NCI-H510A treated with DMSO at 0.1 percent for 48 hours (cell line): Measurements from ENCODE around the gene OTOF.

ENCODE experiments used
- DNase-seq: peaks from one replicate; lab custom pipeline; 2025; lab: John Stamatoyannopoulos, UW

Gene OTOF

GRCh38 chr2:26449278-26450030, 28.5 kb downstream of the OTOF start:
- no peak for DNase-seq

DNA sequence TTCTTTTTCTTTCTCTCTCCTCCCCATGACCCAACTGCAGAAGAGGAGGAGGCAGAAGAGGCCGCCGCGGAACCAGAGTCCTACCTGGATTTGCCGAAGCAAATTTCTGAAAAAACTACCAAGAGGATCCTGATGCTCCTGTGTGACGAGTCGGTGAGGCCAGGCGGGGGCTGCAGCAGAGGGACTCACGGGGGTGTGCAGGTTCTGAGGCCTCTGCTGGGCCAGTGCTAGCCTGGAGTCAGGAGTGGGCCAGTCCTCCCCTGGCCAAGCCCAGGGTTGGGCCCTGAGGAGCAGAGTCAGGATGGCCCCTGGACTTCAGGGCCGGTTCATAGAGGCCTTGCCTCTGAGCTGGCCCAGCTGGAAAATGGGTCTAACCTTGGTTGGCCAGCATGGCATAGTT, 29.3 kb downstream of the OTOF start:
- no peak for DNase-seq

GRCh38 chr2:26444236-26444635, 33.7 kb downstream of the OTOF start:
- DNase-seq = no peak

- DNase-seq = peak; percentile 14
Observed at GRCh38 chr2:26442707-26443106, 35.2 kb downstream of the OTOF start.

DNA sequence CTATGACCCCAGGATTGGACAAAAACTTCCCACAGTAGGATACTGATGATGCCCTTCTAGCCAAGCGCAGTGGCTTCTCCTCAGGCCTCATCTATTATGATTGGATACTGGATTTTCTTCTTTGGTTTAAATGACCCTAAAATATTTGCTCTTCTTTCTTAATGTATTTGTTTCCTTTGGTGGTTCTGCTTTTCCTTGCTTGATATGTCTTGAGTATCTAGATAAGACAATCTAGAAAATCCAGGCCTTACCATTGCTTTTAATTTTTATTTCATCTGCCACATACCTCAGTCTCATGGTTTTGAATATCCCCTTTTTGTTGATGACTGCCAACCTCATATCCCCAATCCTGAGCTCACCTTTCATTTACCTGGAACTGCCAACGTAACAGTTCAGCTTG, 35.6 kb downstream of the OTOF start:
- no peak for DNase-seq

GRCh38 chr2:26438926-26439325, 39.0 kb downstream of the OTOF start:
- no peak for DNase-seq

- DNase-seq = no peak
Observed at GRCh38 chr2:26438526-26438925, 39.4 kb downstream of the OTOF start.

DNA sequence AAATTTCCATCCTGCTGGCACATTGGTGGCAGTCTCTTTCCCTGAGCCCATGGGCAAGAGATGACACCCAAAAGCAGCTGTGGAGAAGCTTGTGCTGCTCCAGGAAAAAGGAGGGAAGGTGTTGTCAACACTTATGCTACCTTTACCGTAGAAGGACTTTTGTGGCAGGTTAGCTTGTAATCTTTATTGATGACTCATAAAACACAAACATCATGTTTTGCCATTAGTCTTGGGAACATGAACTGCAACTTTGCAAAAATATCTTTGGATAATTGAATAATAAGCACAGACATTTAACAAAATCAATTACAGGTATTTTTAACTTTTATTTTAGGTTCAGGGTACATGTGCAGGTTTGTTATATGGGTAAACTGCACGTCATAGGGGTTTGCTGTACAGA, 42.8 kb downstream of the OTOF start:
- DNase-seq = no peak

DNA sequence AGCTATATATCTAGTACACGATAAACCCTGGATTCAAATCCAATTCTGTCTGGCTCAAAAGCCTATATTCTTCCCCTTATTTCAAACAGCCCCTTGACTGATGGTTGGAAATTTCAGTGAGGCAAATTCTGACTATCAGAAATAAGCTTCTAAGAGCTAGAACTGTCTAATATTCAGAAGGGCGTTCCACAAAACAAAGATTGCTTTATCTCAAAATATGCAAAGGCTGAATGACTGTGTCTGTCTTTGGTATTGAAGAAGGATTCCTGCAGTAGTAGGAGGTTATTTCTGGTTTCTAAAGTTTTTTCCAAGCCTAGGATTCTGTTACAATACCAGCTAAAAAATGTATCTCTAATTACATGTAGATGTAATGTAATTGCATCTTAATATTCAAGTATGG, 45.1 kb downstream of the OTOF start:
- no peak for DNase-seq

- no peak for DNase-seq
Observed at GRCh38 chr2:26432363-26432762, 45.6 kb downstream of the OTOF start.

GRCh38 chr2:26430826-26431225, 47.1 kb downstream of the OTOF start:
- no peak for DNase-seq

- DNase-seq = peak; percentile 86
Observed at GRCh38 chr2:26429779-26430578, 47.9 kb downstream of the OTOF start.

DNA sequence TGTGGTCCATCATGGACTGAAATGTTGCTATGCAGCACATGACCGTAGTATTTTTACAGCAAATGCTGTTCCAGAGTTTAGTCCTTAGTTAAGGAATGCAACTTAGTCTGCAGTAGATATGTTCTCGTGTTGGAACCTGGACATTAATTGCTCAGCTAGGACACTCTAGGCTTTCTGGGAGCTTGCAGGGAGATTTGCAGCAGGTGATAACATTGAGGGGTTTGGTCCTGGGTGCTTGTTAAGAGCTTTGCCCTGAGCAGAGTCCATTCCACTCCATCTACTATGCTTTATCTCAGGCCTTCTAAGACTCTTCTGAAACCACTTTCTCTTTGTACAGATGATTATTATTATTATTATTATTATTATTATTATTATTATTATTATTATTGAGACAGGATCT, 49.1 kb downstream of the OTOF start:
- no peak for DNase-seq

GRCh38 chr2:26424221-26424620, 53.7 kb downstream of the OTOF start:
- no peak for DNase-seq

DNA sequence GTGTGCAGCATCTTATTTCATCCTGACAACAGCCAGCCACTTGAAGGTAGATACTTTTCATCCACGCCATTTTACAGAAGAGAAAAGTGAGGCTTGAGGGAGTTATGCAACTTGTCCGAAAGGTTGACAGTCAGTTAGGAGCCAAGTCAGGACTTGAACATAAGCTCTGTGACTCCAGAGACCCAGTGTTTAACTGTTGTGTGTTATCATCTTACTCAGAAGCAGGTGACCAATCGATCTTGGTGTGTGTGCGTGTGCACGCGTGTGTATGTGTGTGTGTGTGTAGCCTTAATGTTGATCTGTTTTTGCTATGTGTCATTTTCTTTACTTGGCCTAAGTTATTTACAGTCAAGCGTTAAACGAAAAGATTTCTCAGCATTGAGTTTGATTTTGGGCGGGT, 54.2 kb downstream of the OTOF start:
- DNase-seq = no peak

GRCh38 chr2:26422947-26423629, 54.8 kb downstream of the OTOF start:
- DNase-seq = no peak

GRCh38 chr2:26421961-26422360, 56.0 kb downstream of the OTOF start:
- DNase-seq = no peak

DNA sequence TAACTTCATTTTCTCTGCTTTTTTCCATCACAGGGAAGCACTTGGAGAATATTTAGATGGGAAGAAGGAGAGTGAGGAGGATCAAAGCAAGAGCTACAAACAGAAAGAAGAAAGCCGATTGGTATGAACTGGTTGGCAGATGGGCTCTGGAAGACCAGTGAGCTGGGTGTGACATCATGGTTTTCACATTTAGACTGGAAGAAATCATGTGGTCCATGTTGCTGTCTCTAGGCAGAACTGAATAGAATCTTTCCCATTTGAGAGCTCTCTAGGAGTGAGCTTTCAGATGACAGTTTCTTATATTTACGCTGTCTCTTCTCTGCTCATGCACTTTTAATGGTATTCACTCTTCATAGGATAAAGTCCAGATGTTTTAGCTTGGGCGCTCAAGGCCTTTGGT, 63.6 kb downstream of the OTOF start:
- DNase-seq = no peak

DNA sequence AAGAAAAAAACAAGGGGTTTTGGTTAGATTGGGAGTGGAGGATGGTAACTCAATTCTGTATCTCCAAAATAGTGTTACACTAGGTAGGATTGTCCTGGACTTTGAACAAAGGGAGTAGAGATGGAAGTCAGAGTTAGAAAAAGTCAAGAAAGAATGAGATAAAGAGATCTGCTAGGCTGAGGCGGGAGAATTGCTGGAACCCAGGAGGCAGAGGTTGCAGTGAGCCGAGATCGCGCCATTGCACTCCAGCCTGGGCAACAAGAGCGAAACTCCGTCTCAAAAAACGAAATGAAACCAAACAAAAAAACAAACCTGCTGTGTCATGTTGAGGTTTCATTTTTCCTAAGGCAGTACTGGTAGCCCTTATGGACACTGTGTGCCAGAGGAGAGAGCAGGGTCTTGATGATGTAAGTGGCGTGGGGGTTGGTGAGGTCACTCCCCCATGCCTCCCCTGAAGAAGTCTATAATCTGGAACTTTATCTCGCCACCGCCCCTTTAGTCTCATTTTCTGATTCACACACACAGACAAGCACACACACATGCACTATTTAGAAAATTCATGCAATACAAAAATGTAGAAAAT, 65.7 kb downstream of the OTOF start:
- no peak for DNase-seq

- no peak for DNase-seq
Observed at GRCh38 chr2:26411419-26411818, 66.5 kb downstream of the OTOF start.

DNA sequence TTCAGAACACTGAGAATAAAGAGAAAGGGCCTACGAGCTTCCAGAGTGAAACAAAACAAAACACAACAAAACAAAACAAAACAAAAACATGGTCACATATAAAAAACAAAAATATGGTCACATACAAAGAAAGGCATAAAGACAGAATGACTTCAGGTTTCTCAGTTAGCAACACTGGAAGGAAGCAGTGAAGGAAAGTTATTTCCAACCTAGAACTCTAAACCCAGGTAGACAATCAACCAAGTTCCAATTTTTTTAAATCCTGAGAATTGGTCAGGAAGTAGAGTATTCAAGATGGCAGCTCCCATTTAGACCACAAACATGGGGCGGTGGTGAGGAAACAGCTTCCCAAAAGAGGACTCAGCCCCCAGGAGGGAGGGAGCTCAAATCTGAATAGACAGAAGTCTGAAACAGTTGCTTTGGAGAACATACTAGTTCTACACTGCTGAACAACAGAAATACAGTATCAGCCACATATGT, 67.1 kb downstream of the OTOF start:
- no peak for DNase-seq

GRCh38 chr2:26409785-26410184, 68.1 kb downstream of the OTOF start:
- no peak for DNase-seq
